CD4-positive, alpha-beta T cell treated with Interleukin-12 subunit alpha and Interleukin-12 subunit beta, for 1 hour (primary cell): ENCODE results near the gene BRD3.
"Not testable (repeated sequence)": the region's sequence is repeated elsewhere in the genome, so short reads cannot be mapped to it uniquely, and the experiment has no call there.

Experiments
- DNase-seq: peaks from one replicate; pipeline ENCODE4 v3.0.0-alpha.2; 2020

Gene BRD3

GRCh38 chr9:133991214-133991921 is 76.5 kb downstream of the BRD3 start:
- no peak for DNase-seq

DNA sequence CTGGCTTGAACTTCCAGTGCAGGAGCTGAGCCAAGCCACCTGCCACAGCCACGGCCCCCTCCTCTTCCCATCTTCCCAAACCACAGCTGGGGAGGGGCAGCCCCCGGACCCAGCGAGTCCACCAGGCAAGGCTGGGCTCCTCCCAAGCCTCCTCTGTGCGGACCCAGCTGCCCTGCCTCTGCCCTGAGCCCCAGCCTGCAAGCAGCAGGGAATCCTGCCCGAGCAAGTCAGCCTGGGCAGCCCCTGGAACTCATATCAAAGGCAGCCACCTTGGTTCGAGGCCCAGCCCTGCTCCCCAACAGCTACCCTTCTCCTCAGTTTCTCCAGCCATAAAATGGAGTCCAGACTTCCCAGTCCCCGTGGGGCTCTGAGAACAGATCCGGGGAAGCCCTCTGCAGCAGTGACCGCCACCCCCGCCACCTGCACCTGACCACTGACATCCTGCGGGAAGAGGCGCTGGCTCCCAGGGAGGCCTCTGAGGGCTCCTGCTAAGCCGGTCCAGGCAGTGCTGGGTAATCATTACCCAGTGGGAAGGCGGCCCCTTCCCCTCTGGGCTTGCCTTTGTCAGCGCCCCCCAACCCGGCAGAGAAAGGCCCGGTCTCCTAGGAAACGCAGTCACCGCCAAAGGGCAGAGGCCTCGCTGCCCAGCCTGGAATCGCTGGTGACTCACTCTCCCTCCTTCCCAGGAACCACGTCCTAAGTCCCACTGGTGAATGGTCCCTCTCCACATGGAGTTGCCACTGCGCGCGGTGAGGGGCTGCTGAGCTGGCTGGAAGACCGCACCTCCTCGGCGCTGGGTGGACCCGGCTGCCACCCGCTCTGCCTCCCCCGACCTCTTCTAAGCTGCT is 77.2 kb downstream of the BRD3 start:
- no peak for DNase-seq

DNA sequence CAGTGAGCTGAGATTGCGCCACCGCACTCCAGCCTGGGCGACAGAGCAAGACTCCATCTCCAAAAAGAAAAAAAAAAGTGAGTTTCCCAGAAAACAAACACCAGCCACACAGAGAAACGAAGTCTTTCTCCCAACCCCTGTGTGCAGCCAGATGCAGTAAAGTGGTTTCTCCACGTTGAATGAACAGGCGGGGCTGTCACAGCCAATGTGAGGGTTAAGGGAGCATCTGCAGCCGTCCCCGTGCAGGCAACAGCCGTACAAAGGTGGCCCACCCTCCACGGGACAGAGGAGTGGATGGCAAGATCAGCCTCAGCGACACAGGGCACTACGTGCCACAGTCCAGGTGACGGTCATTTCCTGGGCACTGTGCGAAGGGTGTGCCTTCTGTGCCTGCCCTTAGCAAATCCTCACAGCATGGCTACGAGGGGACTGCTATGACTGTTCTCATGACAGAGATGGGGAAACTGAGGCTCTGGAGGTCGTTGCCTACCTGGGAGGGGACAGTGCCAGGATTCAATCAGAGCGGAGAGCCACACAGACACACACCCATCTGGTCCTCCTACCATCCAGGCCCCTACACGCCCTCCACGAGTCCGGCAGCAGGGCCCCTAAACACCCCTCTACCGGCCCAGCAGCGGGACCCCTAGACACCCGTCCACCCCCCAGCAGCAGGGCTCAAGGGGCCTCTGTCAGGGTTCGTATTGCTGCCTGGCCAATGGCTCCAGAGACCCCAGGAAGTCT is 78.0 kb downstream of the BRD3 start:
- no peak for DNase-seq

- DNase-seq: not testable (repeated sequence)
Observed at GRCh38 chr9:133988771-133989170, 79.1 kb downstream of the BRD3 start.

GRCh38 chr9:133987946-133988665 is 79.7 kb downstream of the BRD3 start:
- no peak for DNase-seq

- no peak for DNase-seq
Observed at GRCh38 chr9:133987446-133987788, 80.4 kb downstream of the BRD3 start.

- no peak for DNase-seq
Observed at GRCh38 chr9:133986774-133987445, 80.9 kb downstream of the BRD3 start.

DNA sequence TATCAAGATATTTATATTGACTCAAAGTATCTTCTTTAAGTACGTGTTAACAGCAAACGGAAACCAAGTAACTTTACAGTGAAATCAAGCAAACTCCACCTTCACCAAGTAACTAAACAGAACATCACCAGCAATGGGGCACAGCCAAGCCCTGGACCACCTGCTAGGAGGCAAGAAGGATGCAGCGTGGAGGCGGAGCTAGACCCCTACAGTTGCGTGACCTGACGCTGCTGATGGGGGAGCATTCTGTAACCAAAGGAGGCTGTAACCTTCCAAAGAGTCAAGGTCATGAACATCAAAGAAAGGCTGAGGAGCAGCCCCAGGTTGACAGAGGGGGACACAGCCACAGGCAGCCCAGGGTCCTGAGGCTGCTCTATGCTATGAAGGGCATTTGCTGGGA is 81.8 kb downstream of the BRD3 start:
- DNase-seq: no peak

DNA sequence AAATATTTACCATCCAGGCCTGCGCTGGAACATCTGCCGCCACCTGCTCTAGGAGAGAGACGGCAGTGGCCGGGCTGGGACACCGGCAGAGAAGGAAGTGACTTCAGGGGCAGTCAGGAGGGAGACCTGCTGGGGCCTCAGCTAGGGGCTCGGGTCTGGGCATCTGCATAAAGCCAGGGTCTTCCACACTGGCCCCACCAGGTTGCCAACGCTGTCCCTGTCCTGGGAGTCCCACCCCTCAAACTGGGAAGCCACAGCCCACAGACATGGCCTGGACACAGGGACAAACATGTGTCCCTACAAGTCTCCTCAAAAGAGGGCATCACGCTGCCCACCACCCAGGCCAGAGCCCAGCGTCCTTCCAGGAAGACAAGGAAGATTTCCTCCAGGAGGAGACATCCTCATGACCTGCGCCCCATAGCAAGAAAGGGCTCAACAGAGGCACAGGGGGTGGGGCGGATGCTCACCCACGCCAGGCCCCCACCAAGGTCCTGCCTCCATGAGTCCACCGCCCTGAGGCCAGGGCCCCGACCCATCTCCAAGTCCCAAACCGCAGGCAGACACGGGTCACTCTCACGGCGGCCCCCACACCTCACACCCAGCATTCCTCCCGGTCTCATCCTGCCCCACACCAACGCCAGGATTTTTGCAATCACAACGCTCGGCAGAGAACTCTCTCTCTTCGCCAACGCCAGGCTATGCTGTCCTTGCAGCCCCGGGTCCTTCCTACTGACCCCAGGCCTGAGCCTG is 84.7 kb downstream of the BRD3 start:
- DNase-seq: no peak

DNA sequence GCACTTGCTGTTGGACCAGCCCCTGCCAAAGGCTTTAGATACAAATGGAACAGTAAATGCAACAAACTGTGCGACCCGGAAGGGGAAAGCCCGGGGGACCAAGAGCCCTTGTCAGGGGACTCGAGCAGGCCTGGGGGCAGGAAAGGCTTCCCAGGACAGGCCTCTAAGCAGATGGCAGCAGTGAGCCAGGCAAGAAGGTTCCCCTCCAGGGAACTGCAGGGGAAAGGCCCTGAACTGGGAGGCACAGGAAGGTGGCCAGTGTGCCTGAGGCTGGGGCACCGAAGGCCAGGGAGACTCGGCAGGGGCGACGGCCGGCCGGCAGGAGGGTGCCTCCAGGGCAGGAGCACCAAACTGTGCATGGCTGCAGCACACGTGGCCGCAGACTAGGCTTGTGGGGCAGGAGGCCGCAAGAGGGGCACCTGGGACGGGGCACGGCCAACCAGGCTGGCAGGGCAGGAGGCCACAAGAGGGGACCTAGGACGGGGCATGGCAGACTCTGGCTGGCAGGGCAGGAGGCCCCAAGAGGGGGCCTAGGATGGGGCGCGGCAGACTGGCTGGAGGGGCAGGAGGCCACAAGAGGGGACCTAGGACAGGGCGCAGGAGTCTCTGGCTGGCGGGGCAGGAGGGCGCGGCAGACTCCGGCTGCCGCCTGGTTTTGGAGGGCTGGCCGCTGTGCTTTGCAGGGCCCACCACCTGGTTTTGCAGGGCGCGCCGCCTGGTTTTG is 85.7 kb downstream of the BRD3 start:
- DNase-seq: no peak

GRCh38 chr9:133981589-133981957 is 86.3 kb downstream of the BRD3 start:
- DNase-seq: no peak

- DNase-seq: no peak
Observed at GRCh38 chr9:133980864-133981588, 86.8 kb downstream of the BRD3 start.
